Measurements from ENCODE around the gene LILRB2. TPM values are rescaled to one million over a fixed set of nuclear protein-coding genes. Genes with fewer than 3 reads are reported as not detected.
"Not testable (repeated sequence)": the region's sequence is repeated elsewhere in the genome, so short reads cannot be mapped to it uniquely, and the experiment has no call there.

Gene LILRB2
- total RNA-seq, 4 donors from 2014 or later: 0.93 to 5.0 (median 1.9) TPM

DNA sequence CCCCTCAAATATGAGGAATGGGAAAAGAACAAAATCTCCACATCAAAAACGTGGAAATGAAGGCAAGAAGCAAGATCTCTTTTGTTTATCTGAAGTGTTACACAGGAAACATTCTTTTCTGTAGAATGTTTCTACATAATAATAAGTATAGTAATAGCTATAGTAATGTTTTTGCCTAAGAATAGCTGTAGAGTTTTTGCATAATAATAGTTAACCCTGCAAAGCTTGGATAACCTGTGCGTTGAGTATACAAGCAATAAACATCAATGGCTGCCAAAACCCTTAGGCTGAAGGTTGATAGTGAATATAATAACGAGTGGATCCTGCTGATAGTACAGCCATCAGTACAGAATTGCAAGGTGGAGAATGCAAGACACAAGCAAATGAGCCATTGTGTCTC, 43.2 kb upstream of the LILRB2 start:
- Histone ChIP-seq H3K9me3 (no peaks in the 10 kb centered on the region), H3K36me3 (no peaks in the 10 kb centered on the region), H3K27me3 (peaks cover 39% of the 10 kb centered on the region), H3K27ac (no peak overlapping the region), H3K4me3 (no peak overlapping the region), H3K4me1 (no peaks in the 10 kb centered on the region)
- 18 to 19% methylated on average over 3 of the region's 3 CpGs for WGBS, 2 donors (ENCODE audit: low coverage in 1 of 2)
- TF ChIP-seq EP300 (IDR thresholded peaks at IDR 0.05) (no peak), POLR2AphosphoS5 (IDR thresholded peaks at IDR 0.05) (no peak), POLR2A (IDR thresholded peaks at IDR 0.05) (no peak)
- TF ChIP-seq, protein P1, sequence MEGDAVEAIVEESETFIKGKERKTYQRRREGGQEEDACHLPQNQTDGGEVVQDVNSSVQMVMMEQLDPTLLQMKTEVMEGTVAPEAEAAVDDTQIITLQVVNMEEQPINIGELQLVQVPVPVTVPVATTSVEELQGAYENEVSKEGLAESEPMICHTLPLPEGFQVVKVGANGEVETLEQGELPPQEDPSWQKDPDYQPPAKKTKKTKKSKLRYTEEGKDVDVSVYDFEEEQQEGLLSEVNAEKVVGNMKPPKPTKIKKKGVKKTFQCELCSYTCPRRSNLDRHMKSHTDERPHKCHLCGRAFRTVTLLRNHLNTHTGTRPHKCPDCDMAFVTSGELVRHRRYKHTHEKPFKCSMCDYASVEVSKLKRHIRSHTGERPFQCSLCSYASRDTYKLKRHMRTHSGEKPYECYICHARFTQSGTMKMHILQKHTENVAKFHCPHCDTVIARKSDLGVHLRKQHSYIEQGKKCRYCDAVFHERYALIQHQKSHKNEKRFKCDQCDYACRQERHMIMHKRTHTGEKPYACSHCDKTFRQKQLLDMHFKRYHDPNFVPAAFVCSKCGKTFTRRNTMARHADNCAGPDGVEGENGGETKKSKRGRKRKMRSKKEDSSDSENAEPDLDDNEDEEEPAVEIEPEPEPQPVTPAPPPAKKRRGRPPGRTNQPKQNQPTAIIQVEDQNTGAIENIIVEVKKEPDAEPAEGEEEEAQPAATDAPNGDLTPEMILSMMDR (IDR thresholded peaks at IDR 0.05): no peak
- no peak for ATAC-seq

DNA sequence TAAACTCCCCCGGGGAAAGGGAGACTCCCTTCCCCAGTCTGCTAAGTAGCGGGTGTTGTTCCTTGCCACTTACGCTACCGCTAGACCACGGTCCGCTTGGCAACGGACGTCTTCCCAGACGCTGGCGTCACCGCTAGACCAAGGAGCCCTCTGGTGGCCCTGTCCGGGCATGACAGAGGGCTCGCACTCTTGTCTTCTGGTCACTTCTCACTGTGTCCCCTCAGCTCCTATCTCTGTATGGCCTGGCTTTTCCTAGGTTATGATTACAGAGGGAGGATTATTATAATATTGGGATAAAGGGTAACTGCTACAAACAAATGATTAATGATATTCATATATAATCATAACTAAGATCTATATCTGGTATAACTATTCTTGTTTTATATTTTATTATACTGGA, 42.0 kb upstream of the LILRB2 start:
- H3K4me3 ChIP-seq, H3K36me3 ChIP-seq, ATAC-seq, H3K4me1 ChIP-seq, H3K9me3 ChIP-seq, H3K27ac ChIP-seq: not testable (repeated sequence)
- H3K27me3 ChIP-seq: peaks cover 41% of the 10 kb centered on the region
- WGBS, 2 donors (ENCODE audit: low coverage in 1 of 2): 15% methylated on average over 2 of the region's 13 CpGs; no CpG with 5 or more reads in 1 of the 2 donors

DNA sequence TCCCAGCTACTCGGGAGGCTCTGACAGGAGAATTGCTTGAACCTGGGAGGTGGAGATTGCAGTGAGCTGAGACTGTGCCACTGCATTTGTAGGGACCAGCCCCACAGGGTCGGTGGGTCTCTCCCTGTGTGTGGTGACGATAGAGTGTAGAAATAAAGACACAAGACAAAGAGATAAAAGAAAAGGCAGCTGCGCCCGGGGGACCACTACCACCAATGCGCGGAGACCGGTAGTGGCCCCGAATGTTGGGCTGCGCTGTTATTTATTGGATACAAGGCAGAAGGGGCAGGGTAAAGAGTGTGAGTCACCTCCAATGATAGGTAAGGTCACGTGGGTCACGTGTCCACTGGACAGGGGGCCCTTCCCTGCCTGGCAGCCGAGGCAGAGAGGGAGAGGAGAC, 41.4 kb upstream of the LILRB2 start:
- H3K4me1 ChIP-seq, H3K4me3 ChIP-seq, H3K27ac ChIP-seq, ATAC-seq, H3K36me3 ChIP-seq, H3K9me3 ChIP-seq: not testable (repeated sequence)
- 84 to 90% methylated on average over 7 to 8 of the region's 13 CpGs for WGBS, 2 donors (ENCODE audit: low coverage in 1 of 2)
- peaks cover 47% of the 10 kb centered on the region for H3K27me3 ChIP-seq

DNA sequence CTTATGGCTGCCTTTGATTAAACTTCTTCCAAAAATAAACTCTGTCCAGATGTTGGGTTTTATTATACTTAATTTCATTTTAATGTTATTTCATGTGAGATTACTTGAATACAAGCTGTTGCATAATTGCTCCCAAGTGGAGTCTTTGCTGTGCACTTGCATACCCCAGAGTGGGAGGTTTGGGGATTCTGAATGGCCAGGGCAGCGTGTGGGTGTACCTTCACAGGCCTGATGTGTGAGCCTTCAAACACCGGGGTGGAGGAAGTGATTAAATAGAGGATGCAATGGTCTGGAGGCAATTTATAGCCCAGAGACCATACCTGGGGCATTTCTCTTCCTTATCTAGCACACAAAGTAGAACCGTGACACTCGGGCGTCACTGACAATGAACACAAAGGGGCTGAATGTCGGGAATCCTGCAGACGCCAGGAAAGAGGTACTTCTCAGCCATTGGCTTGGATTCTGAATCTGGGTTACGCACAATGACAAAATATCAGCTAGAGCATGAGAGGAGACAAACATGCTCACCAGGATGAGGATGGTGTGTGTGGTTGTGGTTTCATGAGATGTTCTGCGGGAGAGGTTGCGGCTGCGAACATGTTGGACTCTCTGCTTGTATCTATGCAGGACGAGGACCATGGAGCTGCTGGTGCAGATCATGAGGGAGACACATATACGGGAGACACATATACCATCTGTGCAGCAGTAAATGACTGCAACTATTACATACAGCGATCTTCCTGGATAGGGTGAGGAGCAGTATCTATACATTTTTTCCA, 39.2 kb upstream of the LILRB2 start:
- Histone ChIP-seq H3K4me3 (no peak overlapping the region), H3K27me3 (peaks cover 66% of the 10 kb centered on the region), H3K27ac (no peak overlapping the region), H3K36me3 (no peaks in the 10 kb centered on the region), H3K9me3 (no peaks in the 10 kb centered on the region), H3K4me1 (no peaks in the 10 kb centered on the region)
- TF ChIP-seq POLR2AphosphoS5 (IDR thresholded peaks at IDR 0.05) (no peak), POLR2A (IDR thresholded peaks at IDR 0.05) (no peak), EP300 (IDR thresholded peaks at IDR 0.05) (no peak)
- TF ChIP-seq, protein P1 (IDR thresholded peaks at IDR 0.05): no peak
- ATAC-seq: no peak
- 72 to 85% methylated on average over 11 to 14 of the region's 14 CpGs for WGBS, 2 donors (ENCODE audit: low coverage in 1 of 2)

DNA sequence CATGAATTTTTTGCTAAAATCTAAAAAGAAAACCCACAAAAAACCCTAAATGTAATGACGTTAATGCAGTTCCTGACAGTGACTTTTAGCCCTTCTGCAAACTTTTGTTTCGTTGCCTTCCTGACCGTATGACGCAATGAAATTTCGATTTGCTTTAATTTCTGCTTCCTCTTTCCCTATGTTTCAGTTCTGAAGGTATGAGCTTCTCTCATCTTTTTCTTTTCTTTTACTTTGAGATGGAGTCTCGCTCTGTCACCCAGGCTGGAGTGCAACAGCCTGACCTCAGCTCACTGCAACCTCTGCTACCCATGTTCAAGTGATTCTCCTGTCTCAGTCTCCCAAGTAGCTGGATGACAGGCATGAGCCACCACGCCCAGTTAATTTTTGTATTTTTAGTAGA, 38.1 kb upstream of the LILRB2 start:
- ATAC-seq: no peak
- H3K27me3 ChIP-seq: peaks cover 69% of the 10 kb centered on the region
- H3K4me3 ChIP-seq: no peak overlapping the region
- no peak overlapping the region for H3K27ac ChIP-seq
- no peaks in the 10 kb centered on the region for H3K36me3 ChIP-seq
- WGBS, 2 donors (ENCODE audit: low coverage in 1 of 2): 71 to 75% methylated on average over 3 to 7 of the region's 7 CpGs
- no peak for TF ChIP-seq POLR2AphosphoS5 (IDR thresholded peaks at IDR 0.05)
- TF ChIP-seq, protein P1 (IDR thresholded peaks at IDR 0.05): no peak
- no peak for TF ChIP-seq EP300 (IDR thresholded peaks at IDR 0.05)
- TF ChIP-seq POLR2A (IDR thresholded peaks at IDR 0.05): no peak
- no peaks in the 10 kb centered on the region for H3K9me3 ChIP-seq
- no peaks in the 10 kb centered on the region for H3K4me1 ChIP-seq

DNA sequence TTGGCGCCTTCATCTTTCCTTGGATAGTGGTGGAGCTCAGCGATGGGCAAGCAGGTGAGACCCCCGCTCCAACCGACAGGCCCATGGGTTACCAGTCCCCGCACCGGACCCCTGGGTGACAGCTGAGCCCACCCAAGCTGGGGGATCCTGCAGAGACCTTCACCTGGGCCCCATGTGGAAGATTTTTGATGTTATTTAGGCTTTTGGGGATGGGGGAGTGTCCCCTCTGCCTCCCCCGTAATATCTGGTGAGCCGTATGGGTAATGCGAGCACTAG, 37.0 kb upstream of the LILRB2 start:
- Histone ChIP-seq H3K27ac (no peak overlapping the region), H3K9me3 (no peaks in the 10 kb centered on the region), H3K36me3 (no peaks in the 10 kb centered on the region), H3K4me1 (no peaks in the 10 kb centered on the region), H3K4me3 (no peak overlapping the region), H3K27me3 (peaks cover 69% of the 10 kb centered on the region)
- ATAC-seq: no peak
- 79 to 96% methylated on average over 2 to 5 of the region's 9 CpGs for WGBS, 2 donors (ENCODE audit: low coverage in 1 of 2)
- TF ChIP-seq POLR2AphosphoS5 (IDR thresholded peaks at IDR 0.05): no peak
- TF ChIP-seq, protein P1 (IDR thresholded peaks at IDR 0.05): no peak
- TF ChIP-seq EP300 (IDR thresholded peaks at IDR 0.05): no peak
- no peak for TF ChIP-seq POLR2A (IDR thresholded peaks at IDR 0.05)

Measured in gastroesophageal sphincter (tissue), 4 donors.